ENCODE measurements around the gene C2orf76. TPM values are rescaled to one million over a fixed set of nuclear protein-coding genes. Genes with fewer than 3 reads are reported as not detected.
A peak's percentile ranks its signal among the peaks of the same experiment; 100 is the strongest.

The C2orf76 gene
- total RNA-seq, 2 donors from 2014 or later = 10.7 to 10.9 TPM

- H3K4me3 ChIP-seq (ENCODE audit: low read length) = peak overlapping the region; percentile 89
- WGBS, 2 experiments (ENCODE audit: insufficient coverage in 1 of 2, insufficient read length in 1 of 2) = 84 to 96% methylated on average over 2 to 6 of the region's 6 CpGs
Measured at GRCh38 chr2:119364798-119365197, 1.8 kb downstream of the C2orf76 start.

DNA sequence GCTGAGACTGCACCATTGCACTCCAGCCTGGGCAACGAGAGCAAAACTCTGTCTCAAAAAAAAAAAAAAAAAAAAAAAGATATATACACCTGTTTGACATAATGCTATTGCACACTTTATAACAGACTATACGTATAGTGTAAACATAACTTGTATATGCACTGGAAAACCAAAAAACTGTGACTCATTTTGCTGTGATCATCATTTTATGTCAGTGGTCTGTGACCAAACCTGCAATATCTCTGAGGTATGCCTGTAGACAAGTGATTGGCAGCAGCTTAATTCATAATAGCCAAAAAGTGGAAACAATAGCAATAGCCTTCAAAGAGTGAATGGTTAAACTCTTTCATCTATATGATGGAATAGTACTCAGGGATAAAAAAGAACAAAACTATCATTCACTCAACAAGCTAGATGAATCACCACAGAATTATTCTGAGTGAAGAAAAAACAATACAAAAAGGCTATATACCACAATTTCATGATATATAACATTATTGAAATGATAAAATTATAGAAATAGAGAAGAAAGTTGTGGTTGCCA is 6.1 kb downstream of the C2orf76 start:
- no peak for DNase-seq
- H3K27me3 ChIP-seq (ENCODE audit: control insufficient read depth, insufficient read depth, low read length, poor library complexity, severe bottlenecking) = no peaks in the 10 kb centered on the region
- 100% methylated on average over 1 of the region's 2 CpGs; no CpG with 5 or more reads in 1 of the 2 experiments for WGBS, 2 experiments (ENCODE audit: insufficient coverage in 1 of 2, insufficient read length in 1 of 2)
- TF ChIP-seq CTCF (conservative IDR thresholded peaks at IDR 0.05) = no peak
- H3K36me3 ChIP-seq (ENCODE audit: control insufficient read depth, insufficient read depth, low read length) = no peaks in the 10 kb centered on the region
- Mint-ChIP-seq H3K4me3 (no peak overlapping the region), H3K9me3 (peaks cover 3% of the 10 kb centered on the region), H3K36me3 (ENCODE audit: low read depth) (peaks cover 3% of the 10 kb centered on the region), H3K27ac (no peak overlapping the region), H3K4me1 (peaks cover 11% of the 10 kb centered on the region), H3K27me3 (ENCODE audit: insufficient read depth) (no peaks in the 10 kb centered on the region)
- H3K27ac ChIP-seq (ENCODE audit: low read depth, low read length) = no peak overlapping the region
- no peak overlapping the region for H3K9ac ChIP-seq (ENCODE audit: extremely low read depth, low read length, poor library complexity, severe bottlenecking)
- H3K4me3 ChIP-seq (ENCODE audit: low read length) = no peak overlapping the region
- H3K9me3 ChIP-seq (ENCODE audit: control insufficient read depth, low read length) = no peaks in the 10 kb centered on the region
- H3K4me1 ChIP-seq (ENCODE audit: control insufficient read depth, insufficient read depth, low read length) = no peaks in the 10 kb centered on the region

More at GRCh38 chr2:119364798-119365197, 1.8 kb downstream of the C2orf76 start:
- peaks cover 4% of the 10 kb centered on the region for H3K4me1 ChIP-seq (ENCODE audit: control insufficient read depth, insufficient read depth, low read length)
- H3K27ac ChIP-seq (ENCODE audit: low read depth, low read length) = no peak overlapping the region
- Mint-ChIP-seq H3K4me1 (peaks cover 23% of the 10 kb centered on the region), H3K27ac (no peak overlapping the region), H3K4me3 (peak overlapping the region; percentile 97), H3K27me3 (ENCODE audit: insufficient read depth) (no peaks in the 10 kb centered on the region), H3K36me3 (ENCODE audit: low read depth) (peaks cover 13% of the 10 kb centered on the region), H3K9me3 (no peaks in the 10 kb centered on the region)
- H3K9ac ChIP-seq (ENCODE audit: extremely low read depth, low read length, poor library complexity, severe bottlenecking) = no peak overlapping the region
- no peaks in the 10 kb centered on the region for H3K27me3 ChIP-seq (ENCODE audit: control insufficient read depth, insufficient read depth, low read length, poor library complexity, severe bottlenecking)
- peaks cover 17% of the 10 kb centered on the region for H3K36me3 ChIP-seq (ENCODE audit: control insufficient read depth, insufficient read depth, low read length)
- no peaks in the 10 kb centered on the region for H3K9me3 ChIP-seq (ENCODE audit: control insufficient read depth, low read length)
- DNase-seq = no peak
- TF ChIP-seq CTCF (conservative IDR thresholded peaks at IDR 0.05) = no peak

DNA sequence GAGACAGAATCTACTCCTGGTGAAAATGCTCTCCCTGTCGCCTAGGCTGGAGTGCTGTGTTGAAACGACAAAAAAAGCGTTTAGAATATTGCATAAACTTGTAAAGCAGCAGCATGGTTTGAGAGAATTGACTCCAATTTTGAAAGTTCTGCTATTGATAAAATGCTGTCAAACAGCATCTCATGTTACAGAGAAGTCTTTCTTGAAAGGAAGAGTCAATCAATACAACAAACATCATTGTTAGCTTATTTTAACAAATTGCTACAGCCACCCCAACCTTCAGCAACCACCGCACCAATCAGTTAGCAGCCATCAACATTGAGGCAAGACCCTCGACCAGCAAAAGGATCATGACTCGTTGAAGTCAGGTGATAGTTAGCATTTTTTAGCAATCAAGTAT is 6.9 kb downstream of the C2orf76 start:
- H3K36me3 ChIP-seq (ENCODE audit: control insufficient read depth, insufficient read depth, low read length) = no peaks in the 10 kb centered on the region
- H3K4me1 Mint-ChIP-seq = peaks cover 7% of the 10 kb centered on the region
- H3K4me3 ChIP-seq (ENCODE audit: low read length) = no peak overlapping the region
- H3K27me3 ChIP-seq (ENCODE audit: control insufficient read depth, insufficient read depth, low read length, poor library complexity, severe bottlenecking) = no peaks in the 10 kb centered on the region
- no peak overlapping the region for H3K27ac Mint-ChIP-seq
- H3K27ac ChIP-seq (ENCODE audit: low read depth, low read length) = no peak overlapping the region
- H3K36me3 Mint-ChIP-seq (ENCODE audit: low read depth) = peaks cover 3% of the 10 kb centered on the region
- TF ChIP-seq CTCF (conservative IDR thresholded peaks at IDR 0.05) = no peak
- H3K4me3 Mint-ChIP-seq = no peak overlapping the region
- DNase-seq = no peak
- H3K27me3 Mint-ChIP-seq (ENCODE audit: insufficient read depth) = no peaks in the 10 kb centered on the region
- no peaks in the 10 kb centered on the region for H3K9me3 ChIP-seq (ENCODE audit: control insufficient read depth, low read length)
- WGBS, 2 experiments (ENCODE audit: insufficient coverage in 1 of 2, insufficient read length in 1 of 2) = 93% methylated on average over 6 of the region's 6 CpGs
- H3K9me3 Mint-ChIP-seq = peaks cover 4% of the 10 kb centered on the region
- H3K4me1 ChIP-seq (ENCODE audit: control insufficient read depth, insufficient read depth, low read length) = no peaks in the 10 kb centered on the region
- no peak overlapping the region for H3K9ac ChIP-seq (ENCODE audit: extremely low read depth, low read length, poor library complexity, severe bottlenecking)
